Liver (tissue), 3 donors: ENCODE measurements around the gene SLC38A1.

ENCODE experiments used
- ATF3 ChIP-seq: IDR thresholded peaks from 2 replicates; pipeline ENCODE4 v1.6.1; 2016; ENCODE audit warnings: antibody characterized with exemption
- EGR1 ChIP-seq, 2 donors: IDR thresholded peaks; 2 replicates each; pipeline ENCODE4 v1.6.1; 2016 to 2018; ENCODE audit warnings: antibody characterized with exemption in 2 of 2, low read depth in 2 of 2
- GABPA ChIP-seq, 2 donors: IDR thresholded peaks in 1 of 2; conservative IDR thresholded peaks in 1 of 2; 2 replicates each; pipeline ENCODE4 v1.6.1; 2016; ENCODE audit warnings: antibody characterized with exemption in 2 of 2, mild to moderate bottlenecking in 1 of 2, moderate library complexity in 1 of 2
- MAX ChIP-seq: IDR thresholded peaks from 2 replicates; pipeline ENCODE4 v1.6.1; 2016; ENCODE audit warnings: antibody characterized with exemption
- RAD21 ChIP-seq, 2 donors: IDR thresholded peaks; 2 replicates each; pipeline ENCODE4 v1.6.1; 2016; ENCODE audit warnings: antibody characterized with exemption in 2 of 2, mild to moderate bottlenecking in 2 of 2
- RXRA ChIP-seq, 2 donors: IDR thresholded peaks; 2 replicates each; pipeline ENCODE4 v1.6.1; 2017 to 2018; ENCODE audit warnings: antibody characterized with exemption in 2 of 2, mild to moderate bottlenecking in 1 of 2
- TAF1 ChIP-seq: conservative IDR thresholded peaks from 2 replicates; pipeline ENCODE4 v1.6.1; 2016; ENCODE audit warnings: antibody characterized with exemption, mild to moderate bottlenecking
- YY1 ChIP-seq: IDR thresholded peaks from 2 replicates; pipeline ENCODE4 v1.6.1; 2016; ENCODE audit warnings: antibody characterized with exemption, mild to moderate bottlenecking
- ZBTB33 ChIP-seq: IDR thresholded peaks from 2 replicates; pipeline ENCODE4 v1.6.1; 2016; ENCODE audit warnings: antibody characterized with exemption
- TF ChIP-seq, protein P1 (sequence below): fragments of 150-350 bp; IDR thresholded peaks from 2 replicates; pipeline ENCODE4 v1.5.1; 2017; ENCODE audit warnings: improper control_type of control experiment, low read depth, low read length; ENCODE audit not compliant: missing input control
- TF ChIP-seq, protein P2 (sequence below): IDR thresholded peaks from 2 replicates; pipeline ENCODE4 v1.6.1; 2016; ENCODE audit warnings: antibody characterized with exemption, mild to moderate bottlenecking
- donor health status: healthy.
- donor health status: healthy.

DNA sequence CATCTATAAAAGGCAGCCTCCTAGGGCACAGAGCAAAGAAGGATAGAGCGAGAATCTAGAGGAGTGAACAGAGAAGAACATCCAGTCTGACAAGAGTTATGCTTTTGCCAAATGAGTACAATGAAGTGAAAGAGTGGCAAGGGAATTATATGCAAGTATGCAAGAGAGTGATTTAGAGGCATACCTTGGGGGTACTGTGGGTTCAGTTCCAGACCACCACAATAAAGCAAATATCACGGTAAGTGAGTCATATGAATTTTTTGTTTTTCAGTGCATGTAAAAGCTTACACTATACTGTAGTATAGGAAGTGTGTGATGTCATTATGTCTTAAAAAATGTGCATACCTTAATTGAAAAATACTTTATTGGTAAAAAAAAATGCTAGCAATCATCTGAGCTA is 101.4 kb downstream of the SLC38A1 start:
- TF ChIP-seq GABPA (IDR thresholded peaks at IDR 0.05 in 1 of 2, conservative IDR thresholded peaks at IDR 0.05 in 1 of 2) (no peak), ATF3 (no peak), RAD21 (IDR thresholded peaks at IDR 0.05) (no peak), YY1 (no peak), RXRA (IDR thresholded peaks at IDR 0.05) (no peak), EGR1 (IDR thresholded peaks at IDR 0.05; ENCODE audit: low read depth in 2 of 2) (no peak), MAX (no peak), ZBTB33 (no peak), TAF1 (no peak)
- TF ChIP-seq, protein P1, sequence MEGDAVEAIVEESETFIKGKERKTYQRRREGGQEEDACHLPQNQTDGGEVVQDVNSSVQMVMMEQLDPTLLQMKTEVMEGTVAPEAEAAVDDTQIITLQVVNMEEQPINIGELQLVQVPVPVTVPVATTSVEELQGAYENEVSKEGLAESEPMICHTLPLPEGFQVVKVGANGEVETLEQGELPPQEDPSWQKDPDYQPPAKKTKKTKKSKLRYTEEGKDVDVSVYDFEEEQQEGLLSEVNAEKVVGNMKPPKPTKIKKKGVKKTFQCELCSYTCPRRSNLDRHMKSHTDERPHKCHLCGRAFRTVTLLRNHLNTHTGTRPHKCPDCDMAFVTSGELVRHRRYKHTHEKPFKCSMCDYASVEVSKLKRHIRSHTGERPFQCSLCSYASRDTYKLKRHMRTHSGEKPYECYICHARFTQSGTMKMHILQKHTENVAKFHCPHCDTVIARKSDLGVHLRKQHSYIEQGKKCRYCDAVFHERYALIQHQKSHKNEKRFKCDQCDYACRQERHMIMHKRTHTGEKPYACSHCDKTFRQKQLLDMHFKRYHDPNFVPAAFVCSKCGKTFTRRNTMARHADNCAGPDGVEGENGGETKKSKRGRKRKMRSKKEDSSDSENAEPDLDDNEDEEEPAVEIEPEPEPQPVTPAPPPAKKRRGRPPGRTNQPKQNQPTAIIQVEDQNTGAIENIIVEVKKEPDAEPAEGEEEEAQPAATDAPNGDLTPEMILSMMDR: no peak
- TF ChIP-seq, protein P2, sequence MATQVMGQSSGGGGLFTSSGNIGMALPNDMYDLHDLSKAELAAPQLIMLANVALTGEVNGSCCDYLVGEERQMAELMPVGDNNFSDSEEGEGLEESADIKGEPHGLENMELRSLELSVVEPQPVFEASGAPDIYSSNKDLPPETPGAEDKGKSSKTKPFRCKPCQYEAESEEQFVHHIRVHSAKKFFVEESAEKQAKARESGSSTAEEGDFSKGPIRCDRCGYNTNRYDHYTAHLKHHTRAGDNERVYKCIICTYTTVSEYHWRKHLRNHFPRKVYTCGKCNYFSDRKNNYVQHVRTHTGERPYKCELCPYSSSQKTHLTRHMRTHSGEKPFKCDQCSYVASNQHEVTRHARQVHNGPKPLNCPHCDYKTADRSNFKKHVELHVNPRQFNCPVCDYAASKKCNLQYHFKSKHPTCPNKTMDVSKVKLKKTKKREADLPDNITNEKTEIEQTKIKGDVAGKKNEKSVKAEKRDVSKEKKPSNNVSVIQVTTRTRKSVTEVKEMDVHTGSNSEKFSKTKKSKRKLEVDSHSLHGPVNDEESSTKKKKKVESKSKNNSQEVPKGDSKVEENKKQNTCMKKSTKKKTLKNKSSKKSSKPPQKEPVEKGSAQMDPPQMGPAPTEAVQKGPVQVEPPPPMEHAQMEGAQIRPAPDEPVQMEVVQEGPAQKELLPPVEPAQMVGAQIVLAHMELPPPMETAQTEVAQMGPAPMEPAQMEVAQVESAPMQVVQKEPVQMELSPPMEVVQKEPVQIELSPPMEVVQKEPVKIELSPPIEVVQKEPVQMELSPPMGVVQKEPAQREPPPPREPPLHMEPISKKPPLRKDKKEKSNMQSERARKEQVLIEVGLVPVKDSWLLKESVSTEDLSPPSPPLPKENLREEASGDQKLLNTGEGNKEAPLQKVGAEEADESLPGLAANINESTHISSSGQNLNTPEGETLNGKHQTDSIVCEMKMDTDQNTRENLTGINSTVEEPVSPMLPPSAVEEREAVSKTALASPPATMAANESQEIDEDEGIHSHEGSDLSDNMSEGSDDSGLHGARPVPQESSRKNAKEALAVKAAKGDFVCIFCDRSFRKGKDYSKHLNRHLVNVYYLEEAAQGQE: no peak
